ENCODE data around the gene ACTG1. TPM values are rescaled to one million over a fixed set of nuclear protein-coding genes. Genes with fewer than 3 reads are reported as not detected.

Gene ACTG1
- total and polyA plus RNA-seq, 2 of the 13 experiments (the other 11 are each of a cell fraction or from before 2014, with no cell fraction given): 973 to 1,138 TPM

- TF ChIP-seq ZSCAN30 (CRISPR knock-in tag; IDR thresholded peaks at IDR 0.05) (no peak), ZNF550 (CRISPR knock-in tag; IDR thresholded peaks at IDR 0.05; ENCODE audit: borderline replicate concordance) (no peak), MEIS1 (CRISPR knock-in tag; IDR thresholded peaks at IDR 0.05; ENCODE audit: borderline replicate concordance) (no peak), ZNF709 (CRISPR knock-in tag; IDR thresholded peaks at IDR 0.05) (0 out of 2 replicates have a peak, but pooled peaks have one; percentile 43), NFE2L2 (IDR thresholded peaks at IDR 0.05; ENCODE audit: low read length) (peak; percentile 32; the same call in 1 of the 2 replicates), SOX6 (IDR thresholded peaks at IDR 0.05) (no peak), SOX6 (CRISPR knock-in tag; IDR thresholded peaks at IDR 0.05) (no peak), ISL2 (CRISPR knock-in tag; IDR thresholded peaks at IDR 0.05) (no peak), CHCHD3 (CRISPR knock-in tag; IDR thresholded peaks at IDR 0.05) (no peak), ZBTB25 (CRISPR knock-in tag; IDR thresholded peaks at IDR 0.05) (no peak), MLLT10 (CRISPR knock-in tag; IDR thresholded peaks at IDR 0.05) (no peak), ZNF451 (CRISPR knock-in tag; IDR thresholded peaks at IDR 0.05) (no peak), EED (CRISPR knock-in tag; IDR thresholded peaks at IDR 0.05) (no peak), CSRNP1 (CRISPR knock-in tag; IDR thresholded peaks at IDR 0.05) (no peak), MXD4 (CRISPR knock-in tag; IDR thresholded peaks at IDR 0.05) (no peak), RARA (CRISPR knock-in tag; IDR thresholded peaks at IDR 0.05) (0 out of 2 replicates have a peak, but pooled peaks have one; percentile 10), ZNF850 (CRISPR knock-in tag; conservative IDR thresholded peaks at IDR 0.05) (no peak), TFDP1 (CRISPR knock-in tag; IDR thresholded peaks at IDR 0.05; ENCODE audit: borderline replicate concordance) (no peak), KDM5A (IDR thresholded peaks at IDR 0.05; ENCODE audit: borderline replicate concordance, low read length) (no peak), ZNF180 (CRISPR knock-in tag; IDR thresholded peaks at IDR 0.05; ENCODE audit: borderline replicate concordance, low read depth) (no peak), ZNF883 (CRISPR knock-in tag; IDR thresholded peaks at IDR 0.05; ENCODE audit: not compliant biosample characterization) (peak; percentile 8), JARID2 (CRISPR knock-in tag; IDR thresholded peaks at IDR 0.05; ENCODE audit: insufficient replicate concordance) (no peak), ELF1 (CRISPR knock-in tag; IDR thresholded peaks at IDR 0.05) (no peak), TSC22D2 (CRISPR knock-in tag; IDR thresholded peaks at IDR 0.05; ENCODE audit: borderline replicate concordance) (no peak), FOSL2 (CRISPR knock-in tag; IDR thresholded peaks at IDR 0.05) (peak; percentile 43), PHB2 (IDR thresholded peaks at IDR 0.05; ENCODE audit: partially characterized antibody) (no peak), AHR (CRISPR knock-in tag; IDR thresholded peaks at IDR 0.05) (no peak), STAG1 (CRISPR knock-in tag; IDR thresholded peaks at IDR 0.05) (peak; percentile 2; the same call in 1 of the 2 replicates)
Measured at GRCh38 chr17:81480140-81481072, 32.2 kb downstream of the ACTG1 start (continued).
